PC-3 (cell line): Measurements from ENCODE around the gene MAPKAP1. TPM values are rescaled to one million over a fixed set of nuclear protein-coding genes. Genes with fewer than 3 reads are reported as not detected.

ENCODE experiments used
- ATAC-seq: fragments of 200-7000 bp; cut with Tn5 transposase; 2 replicates; pipeline ENCODE4 v1.9.1; 2020; ENCODE audit warnings: mild to moderate bottlenecking, moderate library complexity
- BruUV-seq: library from RNA; stranded (reverse); fragments of 400-500 nt; replicated peaks from 2 replicates; lab custom pipeline; 2021; lab: Mats Ljungman, UMichigan
- CTCF ChIA-PET: fragments of 300-600 bp; sonication (Branson Sonifier 250); formaldehyde crosslinking; loops from one replicate; lab custom pipeline; 2022; ENCODE audit warnings: antibody characterized with exemption; lab: Charles Lee
- POLR2A ChIA-PET: fragments of 300-600 bp; sonication (Branson Sonifier 250); formaldehyde crosslinking; loops from one replicate; lab custom pipeline; 2022; ENCODE audit warnings: antibody characterized with exemption; ENCODE audit not compliant: unreplicated experiment; lab: Charles Lee
- DNase-seq: peaks from one replicate; pipeline ENCODE4 v3.0.0-alpha.2; 2015
- H2AFZ ChIP-seq: fragments of 300-600 bp; sonication (generic); 2 replicates; pipeline ENCODE4 v1.6.0; 2016; ENCODE audit warnings: antibody characterized with exemption, low read length
- H3F3A ChIP-seq: fragments of 300-600 bp; sonication (generic); one replicate; pipeline ENCODE4 v1.6.0; 2017; ENCODE audit warnings: antibody characterized with exemption, low read length, control low read depth, mild to moderate bottlenecking; ENCODE audit not compliant: unreplicated experiment
- H3K27ac ChIP-seq: fragments of 300-600 bp; sonication (generic); 2 replicates; pipeline ENCODE4 v1.5.1; 2016; ENCODE audit warnings: mild to moderate bottlenecking, low read length
- H3K27me3 ChIP-seq: fragments of 300-600 bp; sonication (generic); 2 replicates; pipeline ENCODE4 v1.6.1; 2016; ENCODE audit warnings: low read length, mixed read lengths
- H3K36me3 ChIP-seq: fragments of 300-600 bp; sonication (generic); 2 replicates; pipeline ENCODE4 v1.6.1; 2016; ENCODE audit warnings: low read depth, mixed run types, low read length, mixed read lengths
- H3K4me1 ChIP-seq: fragments of 300-600 bp; sonication (generic); 2 replicates; pipeline ENCODE4 v1.5.1; 2016; ENCODE audit warnings: low read length; ENCODE audit not compliant: insufficient read depth
- H3K4me2 ChIP-seq: fragments of 300-600 bp; sonication (generic); 2 replicates; pipeline ENCODE4 v1.6.0; 2016; ENCODE audit warnings: low read length
- H3K4me3 ChIP-seq: fragments of 300-600 bp; sonication (generic); 2 replicates; pipeline ENCODE4 v1.5.1; 2016; ENCODE audit warnings: mild to moderate bottlenecking, low read length, mixed read lengths
- H3K79me2 ChIP-seq: fragments of 300-600 bp; sonication (generic); 2 replicates; pipeline ENCODE4 v1.6.1; 2017; ENCODE audit warnings: low read length, mixed read lengths
- H3K9ac ChIP-seq: fragments of 300-600 bp; sonication (generic); 2 replicates; pipeline ENCODE4 v1.6.0; 2016; ENCODE audit warnings: mild to moderate bottlenecking, low read length
- H3K9me2 ChIP-seq: fragments of 300-600 bp; sonication (generic); replicated peaks from 2 replicates; pipeline ENCODE4 v1.6.1; 2016; ENCODE audit warnings: mixed run types, low read length, mixed read lengths
- H3K9me3 ChIP-seq: fragments of 300-600 bp; sonication (generic); 2 replicates; pipeline ENCODE4 v1.6.1; 2016; ENCODE audit warnings: low read length, mixed read lengths
- H4K20me1 ChIP-seq: fragments of 300-600 bp; sonication (generic); 2 replicates; pipeline ENCODE4 v1.6.1; 2016; ENCODE audit warnings: low read length, mixed read lengths
- EZH2 ChIP-seq: fragments of 300-600 bp; sonication (generic); IDR thresholded peaks from one replicate; pipeline ENCODE4 v1.6.1; 2017; ENCODE audit warnings: antibody characterized with exemption, mild to moderate bottlenecking, low read length; ENCODE audit not compliant: unreplicated experiment
- EZH2phosphoT487 ChIP-seq: fragments of 300-600 bp; sonication (generic); IDR thresholded peaks from 2 replicates; pipeline ENCODE4 v1.6.1; 2018; ENCODE audit warnings: mild to moderate bottlenecking, antibody characterized with exemption, low read length, borderline replicate concordance
- intact Hi-C: fragments of 100-400 bp; cut with micrococcal nuclease; formaldehyde crosslinking; loops from 2 replicates; pipeline ENCODE4 v1.9.0; 2023
- total RNA-seq: library from RNA; depleted of rRNA; stranded (reverse); fragments of >200 nt; gene quantifications from 2 replicates; pipeline ENCODE4 v1.2.3, GENCODE V29; 2014
- TF ChIP-seq, protein P1 (sequence below): fragments of 300-600 bp; sonication (generic); conservative IDR thresholded peaks from 2 replicates; pipeline ENCODE4 v1.5.1; 2017; ENCODE audit warnings: antibody characterized with exemption, low read depth, mild to moderate bottlenecking, low read length

MAPKAP1 gene
- total RNA-seq, 1 experiment from 2014 or later, result 128 TPM

DNA sequence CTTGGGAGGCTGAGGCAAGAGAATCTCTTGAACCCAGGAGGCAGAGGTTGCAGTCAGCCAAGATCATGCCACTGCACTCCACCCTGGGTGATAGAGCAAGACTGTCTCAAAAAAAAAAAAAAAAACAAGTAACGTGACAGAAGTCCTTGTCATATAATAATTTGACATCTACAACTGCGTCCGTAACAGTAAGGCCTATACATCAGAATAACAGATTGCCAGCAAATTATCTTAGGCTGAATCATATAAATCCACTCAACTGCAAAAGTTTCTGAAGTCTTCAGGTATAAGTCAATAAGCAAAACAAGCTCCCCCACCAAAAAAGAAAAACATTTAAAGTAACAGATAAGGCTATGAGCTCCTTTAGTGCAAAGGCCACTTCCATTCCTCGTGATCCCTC, 3.3 kb downstream of the MAPKAP1 start:
- H3K36me3 ChIP-seq, result no peaks in the 10 kb centered on the region
- H3K9ac ChIP-seq, result no peak overlapping the region
- H4K20me1 ChIP-seq, result no peaks in the 10 kb centered on the region
- no peak overlapping the region for H2AFZ ChIP-seq
- POLR2A ChIA-PET, result no interaction called here
- no TSS peak for BruUV-seq
- H3K79me2 ChIP-seq, result peaks cover 83% of the 10 kb centered on the region
- no peak for ATAC-seq
- no peaks in the 10 kb centered on the region for H3K9me3 ChIP-seq
- H3K4me2 ChIP-seq, result no peak overlapping the region
- no peak for DNase-seq
- H3K27ac ChIP-seq, result no peak overlapping the region
- peaks cover 19% of the 10 kb centered on the region for H3K4me1 ChIP-seq
- no peaks in the 10 kb centered on the region for H3F3A ChIP-seq
- H3K9me2 ChIP-seq, result no peaks in the 10 kb centered on the region
- TF ChIP-seq, protein P1, sequence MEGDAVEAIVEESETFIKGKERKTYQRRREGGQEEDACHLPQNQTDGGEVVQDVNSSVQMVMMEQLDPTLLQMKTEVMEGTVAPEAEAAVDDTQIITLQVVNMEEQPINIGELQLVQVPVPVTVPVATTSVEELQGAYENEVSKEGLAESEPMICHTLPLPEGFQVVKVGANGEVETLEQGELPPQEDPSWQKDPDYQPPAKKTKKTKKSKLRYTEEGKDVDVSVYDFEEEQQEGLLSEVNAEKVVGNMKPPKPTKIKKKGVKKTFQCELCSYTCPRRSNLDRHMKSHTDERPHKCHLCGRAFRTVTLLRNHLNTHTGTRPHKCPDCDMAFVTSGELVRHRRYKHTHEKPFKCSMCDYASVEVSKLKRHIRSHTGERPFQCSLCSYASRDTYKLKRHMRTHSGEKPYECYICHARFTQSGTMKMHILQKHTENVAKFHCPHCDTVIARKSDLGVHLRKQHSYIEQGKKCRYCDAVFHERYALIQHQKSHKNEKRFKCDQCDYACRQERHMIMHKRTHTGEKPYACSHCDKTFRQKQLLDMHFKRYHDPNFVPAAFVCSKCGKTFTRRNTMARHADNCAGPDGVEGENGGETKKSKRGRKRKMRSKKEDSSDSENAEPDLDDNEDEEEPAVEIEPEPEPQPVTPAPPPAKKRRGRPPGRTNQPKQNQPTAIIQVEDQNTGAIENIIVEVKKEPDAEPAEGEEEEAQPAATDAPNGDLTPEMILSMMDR, result no peak
- no peak for TF ChIP-seq EZH2
- TF ChIP-seq EZH2phosphoT487, result no peak
- H3K27me3 ChIP-seq, result no peaks in the 10 kb centered on the region
- intact Hi-C loops, result no loop called here
- H3K4me3 ChIP-seq, result no peak overlapping the region
- CTCF ChIA-PET, result no interaction called here

DNA sequence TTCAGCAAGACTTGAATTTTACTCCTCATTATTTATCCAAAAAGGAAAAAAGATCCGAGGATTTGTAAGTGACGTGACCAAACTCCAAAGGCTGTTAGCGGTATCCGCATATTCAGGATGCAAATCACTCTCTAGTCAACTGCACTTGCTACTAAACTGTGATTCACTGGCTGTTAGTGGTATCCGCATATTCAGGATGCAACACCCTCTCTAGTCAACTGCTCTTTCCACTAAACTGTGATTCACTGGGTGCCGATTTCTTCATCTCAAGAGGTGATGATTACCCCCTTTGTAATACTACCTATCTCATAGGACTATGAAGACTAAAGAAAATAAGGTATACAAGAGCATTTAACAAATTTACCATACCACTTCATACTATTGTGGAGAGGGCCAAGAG, 5.7 kb downstream of the MAPKAP1 start:
- ATAC-seq (peak; percentile 90), DNase-seq (peak; percentile 11)
- CTCF ChIA-PET, result no interaction called here
- Histone ChIP-seq H3K4me2 (no peak overlapping the region), H3K9ac (no peak overlapping the region), H3K9me2 (no peaks in the 10 kb centered on the region), H3K36me3 (no peaks in the 10 kb centered on the region), H2AFZ (no peak overlapping the region), H3K4me3 (no peak overlapping the region), H3K27me3 (no peaks in the 10 kb centered on the region), H3K4me1 (peaks cover 14% of the 10 kb centered on the region), H3F3A (no peaks in the 10 kb centered on the region), H3K27ac (no peak overlapping the region), H4K20me1 (no peaks in the 10 kb centered on the region), H3K79me2 (peaks cover 90% of the 10 kb centered on the region), H3K9me3 (no peaks in the 10 kb centered on the region)
- POLR2A ChIA-PET, result no interaction called here
- no peak for TF ChIP-seq EZH2phosphoT487
- intact Hi-C loops, result no loop called here
- BruUV-seq, result no TSS peak

DNA sequence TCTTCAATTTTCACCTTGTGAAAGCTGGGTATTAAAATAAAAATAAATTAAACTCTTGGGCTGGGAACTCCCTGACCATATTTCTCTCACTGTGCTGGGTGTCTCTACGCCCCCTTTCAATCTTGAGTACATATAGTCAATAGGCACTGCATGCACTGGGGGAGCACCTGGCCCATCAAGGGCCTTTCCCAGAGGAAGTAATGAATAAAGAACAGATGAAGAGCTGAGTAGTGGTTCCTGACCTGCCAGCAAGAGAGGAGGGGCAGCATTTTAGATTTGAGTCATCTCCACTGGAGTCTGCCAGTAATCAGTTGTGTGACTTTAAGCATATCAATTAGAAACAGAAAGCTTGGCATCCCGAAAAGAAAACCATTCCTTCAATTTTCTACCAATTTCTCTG, 6.2 kb downstream of the MAPKAP1 start:
- ATAC-seq (peak; percentile 51; the same call in 1 of the 2 replicates), DNase-seq (no peak)
- Histone ChIP-seq H3K9ac (no peak overlapping the region), H3K4me3 (no peak overlapping the region), H4K20me1 (no peaks in the 10 kb centered on the region), H3K4me1 (peaks cover 10% of the 10 kb centered on the region), H3K4me2 (no peak overlapping the region), H3K27ac (no peak overlapping the region), H3K9me2 (no peaks in the 10 kb centered on the region), H3K27me3 (no peaks in the 10 kb centered on the region), H3F3A (no peaks in the 10 kb centered on the region), H3K36me3 (no peaks in the 10 kb centered on the region), H2AFZ (no peak overlapping the region), H3K9me3 (no peaks in the 10 kb centered on the region), H3K79me2 (peaks cover 89% of the 10 kb centered on the region)
- ChIA-PET CTCF (no interaction called here), POLR2A (no interaction called here)
- no peak for TF ChIP-seq EZH2
- TF ChIP-seq EZH2phosphoT487, result no peak
- TF ChIP-seq, protein P1, result no peak
- intact Hi-C loops, result no loop called here
- BruUV-seq, result no TSS peak
